Adipose tissue (tissue), 3 donors: ENCODE data around the gene VDR. TPM values are rescaled to one million over a fixed set of nuclear protein-coding genes. Genes with fewer than 3 reads are reported as not detected.

ENCODE experiments used
- H3K27ac ChIP-seq: one replicate; pipeline ENCODE4 v1.5.1; 2013; ENCODE audit warnings: low read depth, low read length
- WGBS, 3 donors: extraction: QIAGEN DNeasy Blood & Tissue Kit; methylation state at CpG; one replicate each; pipeline ENCODE4 v1.1.7; 2013; 5-methylcytosine and 5-hydroxymethylcytosine counted together
- polyA plus RNA-seq, 3 donors: library from polyadenylated mRNA; stranded (reverse); fragments of 200-250 nt; gene quantifications; one replicate each; pipeline ENCODE4 v1.2.3, GENCODE V29; 2013
- donor health status: healthy with polysubstance abuse.
- donor health status: Bipolar disorder and iron deficiency.
- donor health status: healthy.

Gene VDR
- polyA plus RNA-seq, 3 donors = 1.2 to 2.9 (median 1.5) TPM

GRCh38 chr12:47938093-47938492 lies 33.3 kb upstream of the VDR start:
- H3K27ac ChIP-seq = no peak overlapping the region
- WGBS, 3 donors = 85 to 96% (median 91%) methylated on average over 1 of the region's 1 CpG

DNA sequence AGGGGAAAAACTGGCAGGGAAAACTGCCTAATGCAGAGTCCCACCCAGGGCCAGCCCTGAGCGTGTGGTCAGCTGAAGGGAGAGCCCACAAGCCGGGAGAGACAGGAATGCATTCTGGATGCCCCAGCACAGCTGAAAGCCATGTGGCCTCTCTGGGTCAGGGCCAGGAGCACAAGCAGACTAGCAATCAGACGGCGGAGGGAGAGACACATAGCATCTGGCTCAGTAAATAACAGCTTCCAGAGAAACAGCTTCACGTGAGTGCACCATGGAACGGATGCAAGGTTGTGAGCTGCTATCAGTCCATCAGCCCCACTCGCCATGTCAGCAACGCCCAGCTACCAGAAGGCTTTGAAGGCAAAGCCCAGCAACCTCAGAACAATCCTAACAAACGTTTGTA lies 30.4 kb upstream of the VDR start:
- WGBS, 3 donors = 34 to 57% (median 43%) methylated on average over 9 of the region's 9 CpGs
- no peak overlapping the region for H3K27ac ChIP-seq

GRCh38 chr12:47931187-47931586 lies 26.4 kb upstream of the VDR start:
- WGBS, 3 donors = 31 to 90% (median 72%) methylated on average over 1 of the region's 1 CpG
- H3K27ac ChIP-seq = no peak overlapping the region

GRCh38 chr12:47930634-47931033 lies 25.8 kb upstream of the VDR start:
- WGBS, 3 donors = 87 to 94% (median 93%) methylated on average over 5 of the region's 5 CpGs
- H3K27ac ChIP-seq = no peak overlapping the region

DNA sequence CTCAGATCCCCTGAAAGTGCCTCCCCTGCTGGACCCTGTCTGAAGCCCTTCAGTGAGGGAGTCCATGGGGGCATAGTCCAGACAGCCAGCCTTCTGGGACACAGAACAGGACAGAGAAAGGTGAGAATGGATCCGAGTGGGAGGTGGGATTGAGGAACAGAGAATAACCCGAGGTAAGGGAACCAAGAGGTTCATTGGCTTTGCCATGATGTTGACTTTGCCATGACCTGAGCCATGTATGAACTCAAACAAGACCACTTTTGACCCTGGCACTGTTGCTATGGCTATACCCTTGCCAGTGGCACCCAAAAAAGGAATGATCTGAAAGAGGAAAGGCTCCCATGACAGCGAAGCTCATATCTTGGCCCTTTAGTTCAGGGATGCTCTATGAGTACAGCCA lies 22.6 kb upstream of the VDR start:
- WGBS, 3 donors = 81 to 91% (median 89%) methylated on average over 3 of the region's 3 CpGs
- H3K27ac ChIP-seq = no peak overlapping the region

- WGBS, 3 donors = 68 to 82% (median 75%) methylated on average over 1 of the region's 1 CpG
- H3K27ac ChIP-seq = no peak overlapping the region
Measured at GRCh38 chr12:47921907-47922306, 17.1 kb upstream of the VDR start.

- WGBS, 3 donors = 63 to 70% (median 65%) methylated on average over 6 of the region's 6 CpGs
- no peak overlapping the region for H3K27ac ChIP-seq
Measured at GRCh38 chr12:47920913-47921312, 16.1 kb upstream of the VDR start.

DNA sequence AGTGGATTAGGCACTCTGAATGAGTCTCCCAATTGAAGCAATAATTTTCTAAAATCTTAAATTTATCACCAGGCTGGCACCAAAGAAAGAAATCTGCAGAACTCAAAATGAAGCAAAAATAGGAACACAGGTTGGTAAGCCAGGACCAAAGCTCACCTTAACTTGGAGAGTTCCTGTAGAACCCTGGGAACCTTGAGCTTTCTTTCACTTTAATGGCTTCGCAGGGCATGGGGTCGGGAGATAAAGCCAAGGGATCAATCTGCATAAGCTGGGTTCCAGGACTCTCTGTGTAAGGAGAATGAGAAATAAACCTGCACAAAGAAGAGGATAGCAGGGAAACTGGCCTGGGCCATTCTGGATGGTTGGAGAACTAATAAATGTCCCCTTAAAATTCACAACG lies 8.3 kb upstream of the VDR start:
- WGBS, 3 donors = 56 to 74% (median 74%) methylated on average over 3 of the region's 3 CpGs
- no peak overlapping the region for H3K27ac ChIP-seq

- H3K27ac ChIP-seq = no peak overlapping the region
- 48 to 79% (median 73%) methylated on average over 4 of the region's 4 CpGs for WGBS, 3 donors
Measured at GRCh38 chr12:47912556-47912955, 7.8 kb upstream of the VDR start.

- no peak overlapping the region for H3K27ac ChIP-seq
Measured at GRCh38 chr12:47910981-47911380, 6.2 kb upstream of the VDR start.

DNA sequence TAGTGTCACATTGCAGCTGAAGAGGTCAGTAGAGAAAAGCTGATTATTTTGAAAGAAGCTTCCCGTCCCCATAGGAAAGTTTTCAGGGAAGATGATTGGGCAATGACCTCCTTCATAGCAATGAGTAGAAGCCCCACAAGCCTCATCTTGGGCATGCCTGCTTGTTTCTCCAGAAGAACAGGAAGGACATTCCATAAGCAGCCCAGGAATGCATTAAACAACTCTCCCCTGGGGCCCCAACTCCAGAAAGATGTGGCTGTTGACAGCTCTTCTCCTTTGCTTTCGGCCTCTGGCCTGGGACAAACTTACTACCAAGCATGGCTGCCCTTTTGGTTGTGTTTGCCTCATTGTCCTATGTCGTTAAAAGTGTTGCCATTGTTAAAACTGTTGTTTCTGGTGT lies 5.7 kb upstream of the VDR start:
- H3K27ac ChIP-seq = no peak overlapping the region
- WGBS, 3 donors = 55 to 77% (median 68%) methylated on average over 3 of the region's 3 CpGs

DNA sequence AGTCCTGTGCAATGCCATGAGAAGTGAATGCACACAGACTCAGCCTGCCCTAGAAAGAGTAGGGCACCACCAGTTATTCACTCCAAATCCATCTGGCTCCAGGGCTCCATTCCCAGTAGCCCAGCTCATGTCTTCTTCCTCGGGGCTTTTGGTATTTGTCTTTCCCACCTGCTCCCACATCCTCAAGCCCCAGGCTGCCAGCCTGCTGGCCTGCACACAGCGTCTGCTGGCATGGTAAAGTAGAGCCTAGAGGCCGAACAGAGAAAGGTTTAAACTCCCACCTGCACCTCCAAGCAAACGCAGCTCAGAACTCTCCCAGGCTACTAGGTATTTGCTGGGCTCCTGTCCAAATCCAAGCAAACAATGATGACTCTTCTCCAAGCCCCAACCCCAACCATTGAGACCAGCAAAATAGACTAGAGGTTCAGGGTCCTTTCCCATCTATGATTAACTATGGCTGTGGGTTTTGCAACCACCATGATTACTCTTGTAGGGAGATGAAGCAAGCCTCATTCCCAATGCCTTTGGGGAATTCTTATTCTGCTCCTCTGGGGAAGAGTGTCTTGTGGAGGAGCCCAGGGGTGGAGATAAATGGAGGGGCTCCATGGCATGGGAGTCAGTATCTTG lies 5.2 kb upstream of the VDR start:
- WGBS, 3 donors = 72 to 87% (median 84%) methylated on average over 4 of the region's 4 CpGs
- no peak overlapping the region for H3K27ac ChIP-seq

DNA sequence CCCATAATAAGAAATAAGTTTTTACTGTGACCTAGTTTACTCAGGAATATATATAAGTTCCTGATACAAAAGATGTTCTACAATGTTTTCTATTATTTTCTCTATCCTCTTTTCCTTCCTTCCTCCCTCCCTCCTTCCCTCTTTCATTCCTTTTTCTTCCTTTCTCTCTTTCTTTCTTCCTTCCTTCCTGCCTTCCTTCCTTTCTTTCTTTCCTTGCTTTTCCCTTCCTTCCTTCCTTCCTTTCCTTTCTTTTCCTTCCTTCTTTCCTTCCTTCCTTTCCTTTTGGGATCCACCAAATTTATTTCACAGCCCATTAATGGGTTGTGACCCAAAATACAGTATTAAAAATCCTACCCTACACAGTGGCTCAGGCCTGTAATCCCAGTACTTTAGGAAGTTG lies 3.9 kb upstream of the VDR start:
- no peak overlapping the region for H3K27ac ChIP-seq

GRCh38 chr12:47907851-47908454 lies 3.2 kb upstream of the VDR start:
- WGBS, 3 donors = 66 to 74% (median 68%) methylated on average over 4 of the region's 4 CpGs
- H3K27ac ChIP-seq = no peak overlapping the region

DNA sequence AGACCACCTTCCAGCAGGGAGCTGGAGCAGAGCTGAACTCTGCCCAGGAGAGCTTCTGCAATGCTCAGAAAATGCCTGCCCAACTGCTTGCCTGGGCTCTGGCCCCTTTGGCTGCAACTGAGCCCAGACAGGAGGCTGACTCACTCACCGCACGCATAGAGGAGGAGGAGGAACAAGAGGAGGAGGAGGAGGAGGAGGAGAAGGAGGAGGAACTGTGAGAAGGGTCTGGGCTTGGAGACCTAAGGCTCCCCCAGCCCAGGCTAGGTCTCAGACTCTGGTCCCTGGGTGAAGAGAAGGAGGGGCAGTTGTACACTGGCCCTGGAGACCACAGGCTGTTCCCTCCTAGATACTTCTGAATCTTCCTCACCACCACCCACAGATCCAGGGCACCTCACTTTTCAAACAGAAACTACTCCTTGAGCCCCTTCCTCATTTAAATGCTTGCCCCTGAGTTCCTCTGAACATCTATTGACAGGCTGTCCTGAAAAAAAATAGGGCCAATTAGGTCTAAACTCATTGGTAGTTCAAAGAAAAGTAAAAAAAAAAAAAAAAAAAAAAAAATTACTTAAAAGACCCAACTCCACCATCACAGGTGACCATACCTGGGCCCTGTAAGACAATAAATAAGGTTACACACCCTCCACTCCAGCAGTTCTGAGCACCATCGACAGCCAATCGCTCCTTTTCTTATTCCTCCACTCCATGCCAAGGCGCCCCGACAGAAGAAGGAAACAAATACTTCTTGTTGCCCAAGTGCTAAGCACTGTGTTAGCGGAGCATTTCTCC lies 674 bp downstream of the VDR start:
- 3 to 9% (median 4%) methylated on average over 5 to 7 of the region's 7 CpGs for WGBS, 3 donors
- no peak overlapping the region for H3K27ac ChIP-seq

DNA sequence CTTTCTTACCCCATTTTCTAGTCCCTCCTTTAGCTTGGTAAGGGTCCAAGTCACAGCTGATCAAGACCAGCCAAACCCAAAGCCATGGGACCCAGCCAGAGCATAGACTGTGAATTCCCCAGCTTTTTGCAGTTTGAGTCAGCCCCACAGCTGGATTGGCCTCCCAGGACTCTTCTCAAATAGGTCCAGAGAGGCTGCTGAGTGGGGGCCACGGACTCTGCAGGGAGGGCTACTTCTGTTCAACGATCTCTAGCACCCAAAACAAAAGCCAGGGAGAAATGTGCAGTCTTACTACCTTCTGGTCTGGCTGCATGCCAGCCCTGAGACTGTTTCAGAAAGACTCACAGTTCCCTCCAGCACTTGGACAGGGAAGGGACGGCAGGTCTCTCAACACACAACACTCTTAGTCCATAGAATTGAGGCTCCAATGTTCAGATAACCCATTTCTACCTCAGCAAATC lies 1.6 kb downstream of the VDR start:
- H3K27ac ChIP-seq = no peak overlapping the region
- WGBS, 3 donors = 31 to 64% (median 37%) methylated on average over 3 of the region's 3 CpGs

DNA sequence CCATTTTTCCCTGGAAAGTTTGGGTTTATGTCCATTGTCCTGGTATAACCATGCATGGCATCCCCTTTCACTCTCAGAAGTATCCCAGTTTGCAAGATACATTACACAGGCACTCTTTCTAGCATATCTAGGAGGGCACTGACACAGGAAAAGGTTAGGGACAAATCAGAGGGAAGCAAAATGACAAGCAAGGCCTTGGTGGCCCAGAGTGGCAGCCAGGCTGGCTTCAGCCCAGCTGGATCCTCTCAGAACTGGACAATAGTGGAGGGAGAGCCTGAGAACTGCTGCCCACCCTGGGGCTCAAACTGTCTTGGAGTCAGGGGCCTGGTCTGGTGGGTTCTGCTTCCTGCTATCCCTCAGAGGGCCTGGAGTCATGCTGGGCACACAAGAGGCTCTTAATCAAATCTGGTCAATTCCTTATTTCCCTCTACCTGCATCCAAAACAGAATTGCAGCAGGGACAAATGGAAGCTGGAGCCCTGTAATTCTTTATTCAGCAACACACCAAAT lies 2.6 kb downstream of the VDR start:
- no peak overlapping the region for H3K27ac ChIP-seq

- WGBS, 3 donors = 63 to 88% (median 68%) methylated on average over 6 of the region's 6 CpGs
Measured at GRCh38 chr12:47901718-47902093, 3.1 kb downstream of the VDR start.

DNA sequence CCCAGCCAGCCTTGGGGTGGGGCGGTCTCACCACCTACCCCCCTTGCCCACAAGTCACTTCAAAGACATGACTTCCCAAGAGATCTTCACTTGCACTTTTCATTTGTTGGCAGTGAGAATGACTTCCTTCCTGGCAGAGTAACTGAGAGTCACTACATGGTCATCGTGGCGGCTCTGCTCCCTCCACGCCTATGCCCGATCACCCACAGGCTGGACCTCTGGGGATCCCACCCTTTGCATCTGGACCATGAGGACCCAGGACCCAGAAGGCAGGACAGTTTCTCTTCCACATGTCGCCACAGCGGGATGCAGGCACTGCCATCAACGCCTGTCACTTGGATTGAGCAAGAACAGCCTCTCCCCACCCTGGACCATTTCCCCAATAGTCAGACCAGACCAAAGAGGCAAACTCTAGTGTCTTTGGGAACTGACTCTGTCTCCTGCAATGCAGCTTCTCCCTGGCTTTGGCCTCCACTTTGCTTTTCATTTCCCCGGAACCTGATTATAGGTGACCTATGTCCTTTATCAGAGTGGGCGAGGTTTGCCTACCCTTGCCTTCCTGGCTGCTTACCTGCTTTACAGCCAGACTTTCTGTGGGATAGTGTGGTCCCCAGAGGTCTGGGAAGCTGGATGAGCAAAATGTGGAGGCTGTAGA lies 3.6 kb downstream of the VDR start:
- WGBS, 3 donors = 60 to 87% (median 71%) methylated on average over 10 of the region's 10 CpGs
- no peak overlapping the region for H3K27ac ChIP-seq

More at GRCh38 chr12:47901718-47902093, 3.1 kb downstream of the VDR start:
- no peak overlapping the region for H3K27ac ChIP-seq
